ENCODE measurements around the gene DAAM1. TPM values are rescaled to one million over a fixed set of nuclear protein-coding genes. Genes with fewer than 3 reads are reported as not detected.

Gene DAAM1
- total RNA-seq, 3 donors from 2014 or later (not counting 1 experiment from before 2014, with no cell fraction given) = 10.9 to 31.4 (median 12.6) TPM

DNA sequence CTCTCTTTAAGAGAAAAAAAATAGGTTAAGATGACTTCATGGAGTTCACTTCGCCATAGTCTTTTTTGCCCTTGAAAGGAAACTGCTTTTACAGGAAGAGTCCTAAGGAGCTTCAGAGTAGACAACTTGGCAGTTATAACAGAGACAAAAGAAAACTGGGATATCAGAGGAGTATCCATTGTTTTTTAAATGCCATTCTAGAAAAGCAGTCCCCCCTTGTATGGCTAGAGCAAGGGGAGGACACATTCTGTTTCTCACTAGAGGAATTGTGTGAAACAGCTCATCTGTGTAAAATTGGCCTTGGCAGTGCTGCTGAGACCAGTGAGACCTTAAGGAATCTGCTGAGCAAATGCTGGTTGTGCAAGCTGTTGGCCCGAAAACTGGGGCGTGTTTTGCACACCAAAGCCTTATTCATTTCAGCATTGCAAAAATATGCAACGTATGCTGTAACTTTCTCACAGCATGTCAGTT is 148.7 kb downstream of the DAAM1 start:
- no peaks in the 10 kb centered on the region for H3K27me3 Mint-ChIP-seq (ENCODE audit: low read depth in 2 of 2)
- peaks cover 14% of the 10 kb centered on the region for H3K36me3 Mint-ChIP-seq
- Histone ChIP-seq H3K4me1 (ENCODE audit: control insufficient read depth, insufficient read depth, low read length) (no peaks in the 10 kb centered on the region), H3K27ac (ENCODE audit: low read length) (no peak overlapping the region), H3K27me3 (ENCODE audit: control insufficient read depth, insufficient read depth, low read length) (no peaks in the 10 kb centered on the region), H3K4me3 (ENCODE audit: low read length) (no peak overlapping the region), H3K9me3 (ENCODE audit: control insufficient read depth, insufficient read depth, low read length) (no peaks in the 10 kb centered on the region), H3K36me3 (ENCODE audit: control insufficient read depth, insufficient read depth, low read length) (peaks cover 7% of the 10 kb centered on the region)
- intact Hi-C loops (cut with micrococcal nuclease) = no loop called here
- no peaks in the 10 kb centered on the region for H3K9me3 Mint-ChIP-seq
- H3K27ac Mint-ChIP-seq = no peak overlapping the region
- TF ChIP-seq, protein P1, sequence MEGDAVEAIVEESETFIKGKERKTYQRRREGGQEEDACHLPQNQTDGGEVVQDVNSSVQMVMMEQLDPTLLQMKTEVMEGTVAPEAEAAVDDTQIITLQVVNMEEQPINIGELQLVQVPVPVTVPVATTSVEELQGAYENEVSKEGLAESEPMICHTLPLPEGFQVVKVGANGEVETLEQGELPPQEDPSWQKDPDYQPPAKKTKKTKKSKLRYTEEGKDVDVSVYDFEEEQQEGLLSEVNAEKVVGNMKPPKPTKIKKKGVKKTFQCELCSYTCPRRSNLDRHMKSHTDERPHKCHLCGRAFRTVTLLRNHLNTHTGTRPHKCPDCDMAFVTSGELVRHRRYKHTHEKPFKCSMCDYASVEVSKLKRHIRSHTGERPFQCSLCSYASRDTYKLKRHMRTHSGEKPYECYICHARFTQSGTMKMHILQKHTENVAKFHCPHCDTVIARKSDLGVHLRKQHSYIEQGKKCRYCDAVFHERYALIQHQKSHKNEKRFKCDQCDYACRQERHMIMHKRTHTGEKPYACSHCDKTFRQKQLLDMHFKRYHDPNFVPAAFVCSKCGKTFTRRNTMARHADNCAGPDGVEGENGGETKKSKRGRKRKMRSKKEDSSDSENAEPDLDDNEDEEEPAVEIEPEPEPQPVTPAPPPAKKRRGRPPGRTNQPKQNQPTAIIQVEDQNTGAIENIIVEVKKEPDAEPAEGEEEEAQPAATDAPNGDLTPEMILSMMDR (IDR thresholded peaks at IDR 0.05) = no peak
- 90% methylated on average over 4 of the region's 4 CpGs for WGBS (ENCODE audit: insufficient coverage)
- no peak overlapping the region for H3K4me3 Mint-ChIP-seq
- no peak for DNase-seq
- no peaks in the 10 kb centered on the region for H3K4me1 Mint-ChIP-seq
- ATAC-seq = no peak

DNA sequence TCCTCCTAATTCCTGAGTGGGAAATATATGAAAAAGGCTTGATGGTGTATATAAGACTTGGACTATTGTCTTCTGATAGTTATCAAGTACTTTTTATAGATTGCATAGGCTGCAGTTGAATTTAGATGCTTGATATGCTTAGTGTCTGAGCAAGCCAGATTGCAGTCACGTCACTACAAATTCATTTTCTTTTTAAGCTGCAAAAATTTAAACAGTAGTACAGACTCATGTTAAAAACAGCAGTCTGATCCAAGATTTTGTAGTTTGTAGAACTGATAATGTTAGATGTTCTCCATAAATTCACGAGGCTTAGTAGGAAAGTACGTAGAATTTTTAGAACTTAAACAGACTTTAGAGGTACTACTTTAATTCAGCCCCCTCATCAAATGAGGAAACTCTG is 150.3 kb downstream of the DAAM1 start:
- H3K36me3 ChIP-seq (ENCODE audit: control insufficient read depth, insufficient read depth, low read length) = peaks cover 7% of the 10 kb centered on the region
- ATAC-seq (no peak), DNase-seq (no peak)
- H3K9me3 ChIP-seq (ENCODE audit: control insufficient read depth, insufficient read depth, low read length) = no peaks in the 10 kb centered on the region
- TF ChIP-seq, protein P1 (IDR thresholded peaks at IDR 0.05) = no peak
- 80% methylated on average over 1 of the region's 3 CpGs for WGBS (ENCODE audit: insufficient coverage)
- H3K4me1 ChIP-seq (ENCODE audit: control insufficient read depth, insufficient read depth, low read length) = no peaks in the 10 kb centered on the region
- Mint-ChIP-seq H3K9me3 (no peaks in the 10 kb centered on the region), H3K27ac (no peak overlapping the region), H3K27me3 (ENCODE audit: low read depth in 2 of 2) (no peaks in the 10 kb centered on the region), H3K36me3 (peaks cover 7% of the 10 kb centered on the region), H3K4me1 (no peaks in the 10 kb centered on the region), H3K4me3 (no peak overlapping the region)
- no peak overlapping the region for H3K4me3 ChIP-seq (ENCODE audit: low read length)
- no peaks in the 10 kb centered on the region for H3K27me3 ChIP-seq (ENCODE audit: control insufficient read depth, insufficient read depth, low read length)
- intact Hi-C loops (cut with micrococcal nuclease) = no loop called here
- H3K27ac ChIP-seq (ENCODE audit: low read length) = no peak overlapping the region

- Mint-ChIP-seq H3K4me3 (no peak overlapping the region), H3K36me3 (peaks cover 7% of the 10 kb centered on the region)
- 91% methylated on average over 6 of the region's 6 CpGs for WGBS (ENCODE audit: insufficient coverage)
Observed at GRCh38 chr14:59339524-59340330, 151.3 kb downstream of the DAAM1 start.

More at GRCh38 chr14:59339524-59340330, 151.3 kb downstream of the DAAM1 start:
- Mint-ChIP-seq H3K4me1 (no peaks in the 10 kb centered on the region), H3K9me3 (no peaks in the 10 kb centered on the region), H3K27me3 (ENCODE audit: low read depth in 2 of 2) (no peaks in the 10 kb centered on the region), H3K27ac (no peak overlapping the region)
- ATAC-seq (no peak), DNase-seq (no peak)
- Histone ChIP-seq H3K4me3 (ENCODE audit: low read length) (no peak overlapping the region), H3K27me3 (ENCODE audit: control insufficient read depth, insufficient read depth, low read length) (no peaks in the 10 kb centered on the region), H3K4me1 (ENCODE audit: control insufficient read depth, insufficient read depth, low read length) (no peaks in the 10 kb centered on the region), H3K9me3 (ENCODE audit: control insufficient read depth, insufficient read depth, low read length) (no peaks in the 10 kb centered on the region), H3K36me3 (ENCODE audit: control insufficient read depth, insufficient read depth, low read length) (peaks cover 7% of the 10 kb centered on the region), H3K27ac (ENCODE audit: low read length) (no peak overlapping the region)
- TF ChIP-seq, protein P1 (IDR thresholded peaks at IDR 0.05) = no peak
- intact Hi-C loops (cut with micrococcal nuclease) = no loop called here

Measured in natural killer cell (primary cell).